Inflammatory macrophage treated with lipopolysaccharide for 4 hours (primary cell): Measurements from ENCODE around the gene BCAN.
"Not testable (repeated sequence)": the region's sequence is repeated elsewhere in the genome, so short reads cannot be mapped to it uniquely, and the experiment has no call there.

Experiments
- DNase-seq: peaks from one replicate; pipeline ENCODE4 v3.0.0-alpha.2; 2020

The BCAN gene

GRCh38 chr1:156619582-156619955, 22.3 kb upstream of the BCAN start:
- DNase-seq: no peak

GRCh38 chr1:156622581-156623297, 19.2 kb upstream of the BCAN start:
- DNase-seq: no peak

DNA sequence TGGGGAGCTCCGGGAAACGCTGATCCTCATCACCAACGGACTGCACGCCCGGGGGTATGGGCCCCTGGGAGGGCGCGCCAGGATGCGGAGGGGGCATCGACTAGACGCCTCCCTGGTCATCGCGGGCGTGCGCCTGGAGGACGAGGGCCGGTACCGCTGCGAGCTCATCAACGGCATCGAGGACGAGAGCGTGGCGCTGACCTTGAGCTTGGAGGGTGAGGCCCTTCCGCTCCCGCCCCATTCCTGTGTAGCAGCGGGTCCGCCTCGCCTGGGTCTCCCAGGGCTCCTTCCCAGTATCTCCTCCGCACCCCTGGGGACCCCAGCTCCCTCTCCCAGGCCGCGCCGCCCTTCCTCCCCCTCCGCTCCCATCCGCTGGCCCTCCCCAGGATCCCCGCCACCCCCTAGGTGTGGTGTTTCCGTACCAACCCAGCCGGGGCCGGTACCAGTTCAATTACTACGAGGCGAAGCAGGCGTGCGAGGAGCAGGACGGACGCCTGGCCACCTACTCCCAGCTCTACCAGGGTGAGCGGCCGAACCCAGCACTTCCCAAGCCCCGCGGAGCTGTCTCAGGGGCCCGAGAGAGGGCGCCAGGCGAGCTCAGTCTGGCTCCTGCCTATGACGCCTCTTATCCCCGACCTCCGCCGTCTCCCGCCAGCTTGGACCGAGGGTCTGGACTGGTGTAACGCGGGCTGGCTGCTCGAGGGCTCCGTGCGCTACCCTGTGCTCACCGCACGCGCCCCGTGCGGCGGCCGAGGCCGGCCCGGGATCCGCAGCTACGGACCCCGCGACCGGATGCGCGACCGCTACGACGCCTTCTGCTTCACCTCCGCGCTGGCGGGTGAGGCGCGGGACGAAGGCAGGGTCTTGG, 17.7 kb upstream of the BCAN start:
- DNase-seq: peak; percentile 54

DNA sequence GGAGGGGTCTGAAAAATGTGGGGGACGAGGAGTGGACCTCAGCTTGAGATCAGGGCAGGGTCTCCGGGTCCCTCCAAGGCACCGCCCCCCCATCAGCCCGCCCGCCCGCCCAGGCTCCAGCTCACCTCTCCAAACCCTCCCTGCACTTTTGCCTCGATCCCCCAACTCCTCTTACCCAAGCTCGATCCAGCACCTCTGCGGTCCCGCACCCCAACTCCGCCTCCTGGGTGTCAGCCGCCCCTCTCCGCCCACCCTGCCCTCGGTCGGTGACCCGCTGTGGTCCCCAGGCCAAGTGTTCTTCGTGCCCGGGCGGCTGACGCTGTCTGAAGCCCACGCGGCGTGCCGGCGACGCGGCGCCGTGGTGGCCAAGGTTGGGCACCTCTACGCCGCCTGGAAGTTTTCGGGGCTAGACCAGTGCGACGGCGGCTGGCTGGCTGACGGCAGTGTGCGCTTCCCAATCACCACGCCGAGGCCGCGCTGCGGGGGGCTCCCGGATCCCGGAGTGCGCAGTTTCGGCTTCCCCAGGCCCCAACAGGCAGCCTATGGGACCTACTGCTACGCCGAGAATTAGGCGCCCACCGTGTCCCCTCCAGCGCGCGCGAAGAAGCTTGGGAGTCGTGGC, 17.0 kb upstream of the BCAN start:
- no peak for DNase-seq

- peak; percentile 51 for DNase-seq
Measured at GRCh38 chr1:156625436-156626078, 16.4 kb upstream of the BCAN start.

DNA sequence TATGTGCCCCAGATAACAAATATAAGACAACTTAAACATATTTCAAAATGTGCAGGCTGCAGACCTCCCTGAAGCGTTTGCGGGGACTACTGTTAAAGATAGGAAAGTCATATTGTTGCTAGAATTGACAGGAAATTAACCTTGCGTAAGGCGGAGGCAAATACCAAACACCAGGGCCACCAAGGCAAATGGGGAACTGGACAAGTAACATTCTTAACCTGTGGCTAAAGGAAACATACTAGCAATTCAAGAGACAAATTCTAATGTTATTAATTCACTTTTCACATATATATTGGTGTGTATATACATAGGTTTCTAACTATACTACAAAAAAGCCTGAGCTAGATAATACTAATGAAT, 15.9 kb upstream of the BCAN start:
- no peak for DNase-seq

GRCh38 chr1:156627313-156627880, 14.5 kb upstream of the BCAN start:
- DNase-seq: peak; percentile 54

GRCh38 chr1:156629823-156630449, 12.0 kb upstream of the BCAN start:
- no peak for DNase-seq

- not testable (repeated sequence) for DNase-seq
Measured at GRCh38 chr1:156631152-156631551, 10.8 kb upstream of the BCAN start.

DNA sequence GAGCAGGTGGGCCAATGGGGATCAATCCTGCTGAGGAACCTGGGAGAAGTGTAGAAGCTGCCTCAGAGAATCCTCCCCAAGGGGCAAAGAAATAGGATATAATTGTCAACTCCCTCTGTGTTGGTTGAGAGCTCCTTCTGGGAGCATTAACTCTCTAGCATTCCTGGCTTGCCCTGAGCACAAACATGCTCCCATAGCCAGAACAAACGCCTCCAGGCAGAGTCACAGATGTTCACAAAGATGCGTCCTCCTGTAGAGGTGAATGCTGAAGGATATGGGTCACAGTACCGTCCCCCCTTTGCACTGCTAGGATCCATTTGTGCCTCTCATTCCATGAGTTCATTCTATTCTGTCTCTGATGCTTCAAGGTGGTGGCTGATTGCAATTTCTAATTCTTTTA, 9.6 kb upstream of the BCAN start:
- DNase-seq: no peak

DNA sequence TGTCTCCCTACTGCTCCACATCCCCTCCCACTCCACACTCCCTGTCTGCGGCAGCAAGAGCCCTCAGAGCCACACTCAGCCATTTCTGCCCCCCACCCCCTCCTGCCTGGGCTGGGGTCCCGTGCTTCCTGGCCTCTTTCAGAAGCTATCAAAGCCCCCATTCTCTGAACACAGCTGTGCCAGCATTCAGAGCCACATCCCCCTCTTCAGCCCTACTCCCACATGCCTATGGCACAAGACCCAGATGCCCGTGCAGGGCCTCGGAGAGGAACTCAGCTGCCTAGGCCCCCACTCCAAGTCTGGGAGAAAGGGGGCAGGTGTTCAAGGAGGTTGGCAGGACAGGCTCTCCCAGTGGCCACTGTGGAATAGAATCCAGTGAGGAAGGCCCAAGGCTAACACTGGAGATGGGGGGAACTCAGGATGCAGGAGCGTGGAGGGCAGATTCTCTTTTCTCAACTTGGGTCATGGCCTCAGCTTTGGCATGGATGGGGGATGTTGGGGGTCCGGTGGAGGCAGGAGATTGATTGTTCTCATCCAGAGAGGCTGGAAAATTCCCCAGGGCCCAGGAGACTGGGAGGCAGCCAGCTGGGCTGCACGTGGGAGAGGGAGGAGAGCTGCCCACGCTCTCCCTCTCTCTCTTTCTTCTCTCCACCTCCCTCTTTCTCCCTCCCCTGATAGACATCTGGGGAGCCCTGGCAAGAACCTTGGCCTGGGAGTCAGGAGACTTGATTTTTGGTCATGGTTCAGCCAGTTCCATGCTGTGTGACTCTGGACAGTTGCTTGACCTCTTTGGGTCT, 3.5 kb upstream of the BCAN start:
- DNase-seq: no peak

- no peak for DNase-seq
Measured at GRCh38 chr1:156639601-156640101, 2.3 kb upstream of the BCAN start.

GRCh38 chr1:156640842-156641706, 843 bp upstream of the BCAN start:
- DNase-seq: no peak

- no peak for DNase-seq
Measured at GRCh38 chr1:156642265-156643048, 540 bp downstream of the BCAN start.

- no peak for DNase-seq
Measured at GRCh38 chr1:156643049-156643777, 1.3 kb downstream of the BCAN start.

DNA sequence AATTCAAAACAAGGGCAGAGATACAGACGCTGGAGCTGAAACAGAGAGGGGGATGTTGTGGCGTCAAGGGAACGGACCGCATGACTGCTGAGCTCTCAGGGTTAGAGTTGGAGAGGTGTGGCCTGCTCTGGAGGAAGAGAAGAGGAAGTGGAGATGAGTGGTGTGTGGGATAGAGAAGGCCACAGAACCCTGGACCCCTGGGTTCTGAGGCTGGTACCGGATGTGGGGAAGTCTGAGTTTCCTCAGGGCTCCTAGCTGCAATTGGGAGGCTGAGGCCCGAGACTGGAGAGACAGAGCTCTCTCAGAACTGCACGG, 1.8 kb downstream of the BCAN start:
- DNase-seq: peak; percentile 46

- DNase-seq: no peak
Measured at GRCh38 chr1:156644146-156644545, 2.2 kb downstream of the BCAN start.

- no peak for DNase-seq
Measured at GRCh38 chr1:156644640-156645039, 2.7 kb downstream of the BCAN start.

DNA sequence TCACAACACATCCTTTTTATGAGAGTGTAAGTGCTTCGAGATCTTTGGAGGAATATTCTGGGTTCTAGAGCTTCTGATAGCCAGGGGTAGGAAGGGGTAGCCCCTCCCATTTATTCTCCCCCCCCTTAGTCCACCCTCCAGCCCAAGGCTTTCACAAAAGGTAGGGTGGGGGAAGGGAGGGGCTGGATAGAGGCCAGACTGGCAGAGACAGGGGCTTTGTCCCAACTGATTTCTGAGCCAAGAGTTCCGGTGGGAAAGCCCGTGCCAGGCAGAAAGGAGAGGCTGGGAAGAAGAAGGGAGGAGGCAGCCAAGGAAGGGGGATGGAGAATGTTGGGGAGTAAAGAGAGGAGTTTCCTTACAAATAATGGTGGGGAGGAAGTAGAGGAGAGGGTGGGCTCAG, 3.1 kb downstream of the BCAN start:
- no peak for DNase-seq
